NCI-H1048 (cell line): Measurements from ENCODE around the gene ZNF655.

Experiments
- DNase-seq: peaks from one replicate; lab custom pipeline; 2025; lab: John Stamatoyannopoulos, UW

The ZNF655 gene

DNA sequence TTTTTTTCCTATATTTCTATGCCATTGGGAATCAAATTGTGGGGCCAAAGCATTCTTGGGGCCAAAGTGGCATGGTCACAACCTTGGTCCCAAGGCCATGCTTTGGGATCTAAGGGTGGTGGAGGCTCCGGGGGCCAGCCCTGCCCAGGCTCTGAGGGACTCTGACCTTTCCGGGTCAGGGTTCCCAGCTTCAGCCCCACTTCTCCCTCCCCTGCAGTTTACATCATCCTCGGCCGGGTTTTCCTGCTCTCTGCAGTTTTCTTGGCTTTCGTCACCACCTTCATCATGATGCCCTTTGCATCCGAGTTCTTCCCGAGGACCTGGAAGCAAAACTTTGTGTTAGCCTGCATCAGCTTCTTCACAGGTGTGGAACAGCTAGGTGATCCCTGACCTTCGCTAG is 48.1 kb downstream of the ZNF655 start:
- DNase-seq, result no peak

DNA sequence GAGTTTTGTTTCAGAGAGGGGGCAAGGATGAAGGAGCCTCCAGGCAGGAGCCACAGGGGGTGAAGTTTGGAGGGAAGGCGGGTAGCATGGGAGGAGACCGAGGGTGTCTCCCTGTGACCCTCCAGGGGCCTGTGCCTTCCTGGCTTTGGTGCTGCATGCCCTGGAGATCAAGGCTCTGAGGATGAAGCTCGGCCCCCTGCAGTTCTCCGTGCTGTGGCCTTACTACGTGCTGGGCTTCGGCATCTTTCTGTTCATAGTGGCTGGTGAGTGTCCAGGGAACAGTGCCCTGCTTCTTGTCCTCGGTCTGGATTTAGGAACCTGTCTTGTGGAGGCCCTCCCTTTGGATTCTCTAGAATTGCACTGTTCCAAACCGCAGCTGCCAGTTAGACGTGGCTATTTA is 49.1 kb downstream of the ZNF655 start:
- DNase-seq, result no peak

DNA sequence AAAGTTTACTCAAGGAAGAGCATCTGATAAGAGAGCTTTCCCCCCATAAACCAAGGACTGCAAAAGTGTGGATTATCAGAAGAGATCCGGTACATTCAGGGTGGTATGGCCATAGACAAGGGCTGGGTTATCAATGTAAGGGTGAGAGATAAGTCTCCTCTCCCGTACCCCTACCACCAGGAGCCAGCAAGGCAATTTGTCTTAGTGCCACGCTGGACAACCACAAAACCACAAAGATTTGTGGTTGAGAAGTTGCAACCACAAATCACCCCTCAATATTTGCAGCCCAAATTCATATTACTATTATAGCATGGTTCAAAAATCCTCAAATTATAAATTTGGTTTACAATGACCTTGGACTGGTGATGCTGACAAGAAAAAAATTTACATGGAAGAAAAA is 56.1 kb downstream of the ZNF655 start:
- no peak for DNase-seq

DNA sequence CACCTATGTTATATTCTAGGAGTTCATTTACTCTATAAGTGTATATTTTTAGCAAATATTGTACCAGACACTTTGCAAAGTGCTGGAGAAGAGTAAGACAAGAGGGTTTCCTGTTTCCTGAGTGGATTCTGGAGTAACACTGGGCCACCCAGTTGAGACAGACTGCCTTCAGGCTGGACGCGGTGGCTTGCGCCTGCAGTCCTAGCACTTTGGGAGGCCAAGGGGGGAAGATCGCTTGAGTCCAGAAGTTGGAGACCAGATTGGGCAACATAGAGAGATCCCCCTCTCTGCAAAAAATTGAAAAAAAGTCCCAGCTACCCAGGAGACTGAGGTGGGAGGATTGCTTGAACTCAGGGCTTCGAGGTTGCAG is 57.5 kb downstream of the ZNF655 start:
- DNase-seq, result no peak

DNA sequence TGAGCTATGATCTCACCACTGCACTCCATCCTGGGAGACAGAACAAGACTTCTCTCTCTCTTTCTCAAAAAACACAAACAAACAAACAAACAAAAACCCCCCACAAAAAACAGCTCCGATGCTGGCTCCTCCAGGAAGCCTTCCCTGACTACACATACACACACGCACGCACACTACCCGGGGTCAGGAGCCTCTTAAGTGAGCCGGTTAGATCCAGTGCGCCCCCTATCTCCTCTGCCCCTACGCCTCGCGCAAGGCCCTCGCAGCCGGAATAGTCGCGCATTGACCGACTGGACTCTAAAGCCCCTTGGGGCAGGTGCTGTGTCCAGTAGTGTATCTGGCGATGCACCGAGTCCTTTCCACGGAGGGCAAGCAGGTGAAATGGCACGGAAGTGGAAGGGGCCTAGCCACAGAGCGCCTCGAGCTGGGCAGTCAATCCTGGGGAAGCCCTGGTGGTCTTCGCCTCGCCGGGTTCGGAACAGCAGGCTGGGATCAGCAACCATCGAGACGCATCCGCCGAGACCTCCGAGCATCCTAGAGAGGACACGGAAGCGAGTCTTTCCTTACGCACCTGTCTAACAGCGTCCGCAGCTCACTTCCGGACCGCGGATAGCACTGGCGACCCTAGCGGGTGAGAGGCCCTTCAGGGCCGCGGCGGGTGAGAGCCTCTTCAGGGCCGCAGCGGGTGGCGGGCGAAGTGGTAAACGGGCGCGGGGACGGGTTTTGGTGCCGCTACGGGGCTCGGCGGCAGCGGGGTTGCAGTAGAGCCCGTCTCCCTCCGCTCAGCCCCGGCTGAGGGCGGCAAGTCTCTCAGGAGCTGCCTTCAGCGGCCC is 58.1 kb downstream of the ZNF655 start, which contains the start of gene ZSCAN25:
ZSCAN25 (plus strand) TSS at position 588 of the 833 bp plus-strand sequence. CDS start 2,661 bp downstream, outside the sequence.
- peak; percentile 84 for DNase-seq

DNA sequence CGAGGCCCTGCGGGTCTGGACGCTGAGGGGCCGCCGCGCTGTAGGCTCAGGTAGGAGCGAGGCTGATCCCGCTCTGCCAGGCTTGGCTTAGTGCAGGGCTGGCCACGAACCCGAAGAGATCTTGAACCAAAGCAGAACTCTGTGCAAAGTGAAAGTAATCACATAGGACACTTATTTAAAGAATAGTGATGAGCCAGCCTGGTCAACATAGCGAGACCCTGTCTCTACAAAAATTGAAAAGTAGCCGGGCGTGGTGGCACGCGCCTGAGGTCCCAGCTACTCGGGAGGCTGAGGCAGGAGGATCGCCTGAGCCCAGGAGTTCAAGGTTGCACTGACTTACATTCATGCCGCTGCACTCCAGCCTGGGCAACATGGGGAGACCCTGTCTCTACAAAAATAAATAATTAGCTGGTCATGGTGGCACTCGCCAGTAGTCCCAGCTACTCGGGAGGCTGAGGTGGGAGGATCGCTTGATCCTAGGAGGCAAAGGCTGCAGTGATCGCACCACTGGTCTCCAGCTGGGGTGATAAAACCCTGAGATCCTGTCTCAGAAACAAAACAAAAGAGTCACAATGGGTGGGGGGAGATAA is 58.8 kb downstream of the ZNF655 start:
- DNase-seq, result no peak

DNA sequence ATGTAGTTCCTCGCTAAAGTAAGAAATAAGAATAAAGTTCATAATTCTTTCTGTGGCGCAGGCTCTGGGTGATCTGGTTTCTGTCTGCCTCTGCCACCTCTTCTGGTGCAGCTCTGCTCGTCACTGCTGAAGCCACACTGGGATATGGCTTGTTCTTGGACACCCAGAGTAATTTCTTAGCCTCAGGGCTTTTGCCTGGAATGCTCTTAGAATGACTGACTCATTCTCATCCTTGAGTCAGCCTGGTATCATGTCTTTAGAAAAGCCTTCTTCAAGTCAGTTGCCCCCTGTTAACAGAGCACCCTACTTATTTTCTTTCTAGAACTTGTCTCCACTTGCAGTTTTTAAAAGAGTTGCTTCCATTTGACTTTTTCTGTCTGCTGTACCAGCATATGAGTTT is 60.3 kb downstream of the ZNF655 start:
- DNase-seq, result no peak

DNA sequence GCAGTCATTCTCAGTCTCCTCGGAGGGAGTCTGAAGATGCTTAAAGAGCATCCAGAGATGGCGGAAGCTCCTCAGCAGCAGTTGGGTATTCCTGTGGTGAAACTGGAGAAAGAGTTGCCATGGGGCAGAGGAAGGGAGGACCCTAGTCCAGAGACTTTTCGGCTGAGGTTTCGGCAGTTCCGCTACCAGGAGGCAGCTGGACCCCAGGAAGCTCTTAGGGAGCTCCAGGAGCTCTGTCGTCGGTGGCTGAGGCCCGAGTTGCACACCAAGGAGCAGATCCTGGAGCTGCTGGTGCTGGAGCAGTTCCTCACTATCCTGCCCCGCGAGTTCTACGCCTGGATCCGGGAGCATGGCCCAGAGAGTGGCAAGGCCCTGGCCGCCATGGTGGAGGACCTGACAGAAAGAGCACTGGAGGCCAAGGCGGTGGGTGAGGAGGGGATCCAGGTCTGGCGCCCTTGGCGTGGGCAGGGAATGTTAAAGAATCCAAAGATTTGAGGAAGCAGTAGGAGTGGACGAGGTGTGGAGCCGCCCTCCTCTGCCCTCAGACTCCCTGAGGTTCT is 61.2 kb downstream of the ZNF655 start:
- no peak for DNase-seq

DNA sequence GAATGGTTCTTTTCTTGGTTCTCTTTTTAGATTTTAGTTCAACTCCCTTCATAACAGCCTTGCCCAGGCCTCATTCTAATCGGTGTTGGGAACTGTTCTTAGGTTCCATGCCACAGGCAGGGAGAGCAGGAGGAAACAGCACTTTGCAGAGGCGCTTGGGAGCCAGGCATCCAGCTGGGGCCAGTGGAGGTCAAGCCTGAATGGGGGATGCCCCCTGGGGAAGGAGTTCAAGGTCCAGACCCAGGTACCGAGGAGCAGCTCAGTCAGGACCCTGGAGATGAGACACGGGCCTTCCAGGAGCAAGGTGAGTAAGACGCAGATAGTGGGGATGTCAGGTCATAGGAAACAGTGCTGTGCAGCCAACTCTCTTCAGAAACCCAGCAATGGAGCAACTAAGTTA is 62.8 kb downstream of the ZNF655 start:
- DNase-seq, result no peak

DNA sequence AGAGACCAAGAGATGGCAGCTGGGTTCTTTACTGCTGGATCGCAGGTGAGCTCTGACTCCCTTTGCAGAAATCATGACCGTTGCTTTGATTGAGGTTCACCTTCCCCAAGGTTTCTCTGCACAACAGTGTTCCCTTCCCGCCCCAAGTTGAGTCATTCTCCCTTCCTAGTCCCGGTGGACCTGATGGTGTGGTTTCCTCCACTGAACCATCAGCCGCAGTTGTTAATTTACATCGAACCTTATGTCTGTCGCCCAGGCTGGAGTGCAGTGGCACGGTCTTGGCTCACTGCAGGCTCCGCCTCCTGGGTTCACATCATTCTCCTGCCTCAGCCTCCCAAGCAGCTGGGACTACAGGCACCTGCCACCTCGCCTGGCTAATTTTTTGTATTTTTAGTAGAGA is 64.2 kb downstream of the ZNF655 start:
- no peak for DNase-seq

DNA sequence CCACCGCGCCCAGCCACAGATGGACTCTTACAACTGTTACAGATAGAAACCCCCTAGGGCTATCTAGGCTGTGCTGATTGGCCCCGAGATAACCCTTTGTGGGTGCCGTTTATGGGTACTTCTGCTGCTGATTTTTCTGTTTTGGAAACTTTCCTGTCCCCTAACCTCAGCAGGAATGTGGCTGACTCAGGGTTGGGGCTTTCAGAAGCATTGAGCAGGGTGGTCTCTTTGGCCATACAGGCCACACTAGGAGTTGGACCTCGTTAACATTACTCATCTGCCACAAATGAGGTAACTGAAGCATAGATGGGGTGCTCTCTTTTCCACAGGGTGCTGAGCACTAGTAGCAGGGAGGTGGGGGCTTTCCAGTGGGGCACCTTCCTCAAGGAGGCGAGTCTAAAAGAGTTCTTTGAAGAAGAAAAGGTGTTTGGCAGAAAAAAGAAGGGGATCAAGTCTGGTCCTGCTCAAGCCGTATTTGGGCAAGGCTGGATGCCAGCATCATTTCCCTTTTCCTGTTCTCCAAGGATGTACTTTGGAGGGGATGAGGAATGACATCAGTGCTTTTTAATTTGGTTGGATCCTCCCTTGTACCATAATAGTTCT is 64.8 kb downstream of the ZNF655 start:
- DNase-seq, result no peak

DNA sequence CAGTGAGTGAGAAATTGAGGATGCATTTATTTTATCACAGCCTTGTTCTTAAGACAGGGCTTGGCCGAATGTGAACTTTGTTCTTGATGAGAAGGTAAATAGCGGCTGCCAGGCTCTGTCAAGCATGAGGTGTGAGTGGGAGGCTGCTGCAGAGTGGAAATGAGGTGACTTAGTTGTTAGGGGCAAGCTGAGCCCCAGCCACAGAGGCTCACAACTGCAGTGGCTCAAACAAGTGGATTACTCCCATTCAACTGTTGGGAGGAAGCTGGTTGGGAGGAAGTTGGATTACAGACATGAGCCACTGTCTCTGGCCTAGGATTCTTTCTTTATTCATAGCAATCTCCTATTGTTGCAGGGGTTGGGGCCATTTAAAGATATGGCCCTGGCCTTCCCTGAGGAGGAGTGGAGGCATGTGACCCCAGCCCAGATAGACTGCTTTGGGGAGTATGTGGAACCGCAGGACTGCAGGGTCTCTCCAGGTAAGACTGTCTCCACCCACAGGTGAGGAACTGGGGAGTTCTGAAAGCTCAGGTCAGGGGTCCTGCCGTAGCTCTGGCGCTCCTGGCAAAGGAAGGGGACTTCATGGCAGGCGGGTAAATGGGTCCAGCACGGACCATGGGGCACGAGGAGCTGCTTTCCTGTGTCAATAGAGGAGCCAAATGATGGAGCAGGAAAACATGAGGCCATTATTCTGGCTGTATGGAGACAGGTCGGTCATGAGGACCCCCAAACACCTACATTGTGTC is 65.4 kb downstream of the ZNF655 start:
- no peak for DNase-seq

DNA sequence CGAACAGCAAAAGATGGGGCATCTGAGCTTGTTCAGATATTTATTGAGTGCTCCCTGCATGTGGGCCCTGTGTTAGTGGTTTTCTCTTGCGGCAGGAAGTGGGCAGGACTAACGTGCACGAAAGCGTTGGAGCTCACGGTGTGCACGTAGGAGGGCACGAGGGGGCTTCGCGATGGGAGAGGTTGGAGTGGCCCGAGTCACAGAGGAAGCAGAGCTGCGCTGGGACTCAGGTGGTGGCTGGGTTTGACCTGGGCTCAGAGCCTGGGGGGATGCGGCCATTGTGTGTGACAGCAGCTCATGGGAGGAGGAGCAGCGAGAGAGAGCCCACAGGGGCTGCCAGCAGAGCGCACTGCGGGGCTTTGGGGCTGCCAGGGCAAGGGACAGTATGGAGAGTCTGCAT is 66.0 kb downstream of the ZNF655 start:
- no peak for DNase-seq

DNA sequence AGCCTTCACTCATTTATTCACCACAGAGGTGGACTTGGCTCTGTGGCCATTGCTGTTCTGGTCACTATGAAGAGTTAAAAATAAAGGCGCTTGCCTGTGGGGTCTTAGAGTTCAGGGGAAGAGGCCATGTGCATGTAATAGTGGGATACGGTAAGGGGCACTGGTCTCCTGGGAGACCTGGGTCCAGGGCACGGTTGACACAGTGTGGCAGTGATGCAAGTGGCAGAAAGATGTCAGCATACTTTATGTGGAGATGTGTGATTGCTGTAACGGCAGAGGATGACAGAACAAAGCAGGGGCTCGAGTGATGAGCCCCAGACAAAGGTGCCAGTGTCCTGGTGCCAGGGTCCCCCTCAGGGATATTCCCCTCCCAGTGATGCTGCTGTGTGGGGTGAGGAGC is 66.9 kb downstream of the ZNF655 start:
- DNase-seq, result no peak

DNA sequence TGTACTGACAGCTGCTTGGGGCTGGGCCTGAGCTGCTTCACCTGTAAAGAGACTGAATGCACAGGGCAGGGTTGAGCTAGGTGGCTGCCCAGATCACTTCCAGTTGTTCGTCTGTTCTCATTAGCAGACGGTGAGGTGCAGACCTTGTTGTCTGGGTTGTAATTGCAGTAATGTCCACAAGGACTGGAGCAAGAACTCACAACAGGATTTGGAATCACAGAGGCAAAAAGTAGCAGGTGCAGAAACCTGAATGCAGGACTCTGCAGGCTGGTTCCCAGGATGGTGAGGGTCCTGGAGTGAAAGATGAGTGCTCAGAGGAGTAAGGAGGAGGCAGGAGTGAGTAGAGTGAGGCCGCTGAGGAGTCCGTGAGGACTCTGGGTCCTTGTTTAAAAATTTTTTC is 67.5 kb downstream of the ZNF655 start:
- DNase-seq, result no peak
